HG03558 (cell line): ENCODE data around the gene PDIA3.
"Not testable (repeated sequence)": the region's sequence is repeated elsewhere in the genome, so short reads cannot be mapped to it uniquely, and the experiment has no call there.

Experiments used
- ATAC-seq: cut with Tn5 transposase; IDR thresholded peaks from one replicate; pipeline ENCODE4 v1.9.1; 2021; ENCODE audit warnings: moderate number of reproducible peaks; ENCODE audit not compliant: unreplicated experiment; ENCODE audit errors: extremely low read depth

PDIA3 gene

DNA sequence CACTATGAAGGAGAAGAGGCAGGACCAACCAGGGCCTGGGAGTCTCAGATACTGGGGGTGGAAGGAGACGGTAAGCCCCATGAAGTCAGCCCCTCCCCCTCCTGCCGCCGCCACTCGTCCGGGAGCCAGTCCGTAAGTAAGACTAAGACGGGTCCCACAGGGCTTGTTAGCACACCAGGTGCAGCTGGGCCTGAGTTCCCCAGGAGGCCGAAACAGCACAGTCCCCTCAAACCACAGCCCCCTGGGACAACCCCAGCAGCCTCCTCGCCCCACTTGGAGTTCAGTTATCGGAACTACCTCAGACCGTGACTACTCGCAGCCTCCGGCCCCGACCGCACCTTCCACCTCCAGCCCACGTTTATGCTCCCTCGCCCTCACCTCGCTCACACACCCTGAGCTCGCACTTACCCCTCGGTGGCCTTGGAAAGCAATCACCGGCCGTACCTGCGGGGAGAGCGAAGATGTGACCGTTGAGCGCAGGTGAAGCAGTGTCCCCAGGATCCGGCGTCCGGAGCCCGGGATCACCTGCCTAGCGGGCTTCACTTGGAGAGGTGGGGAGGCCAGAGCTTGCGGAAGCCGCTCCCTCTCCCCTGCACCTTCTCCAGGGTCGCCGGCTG is 30.0 kb downstream of the PDIA3 start:
- ATAC-seq = peak; percentile 58

DNA sequence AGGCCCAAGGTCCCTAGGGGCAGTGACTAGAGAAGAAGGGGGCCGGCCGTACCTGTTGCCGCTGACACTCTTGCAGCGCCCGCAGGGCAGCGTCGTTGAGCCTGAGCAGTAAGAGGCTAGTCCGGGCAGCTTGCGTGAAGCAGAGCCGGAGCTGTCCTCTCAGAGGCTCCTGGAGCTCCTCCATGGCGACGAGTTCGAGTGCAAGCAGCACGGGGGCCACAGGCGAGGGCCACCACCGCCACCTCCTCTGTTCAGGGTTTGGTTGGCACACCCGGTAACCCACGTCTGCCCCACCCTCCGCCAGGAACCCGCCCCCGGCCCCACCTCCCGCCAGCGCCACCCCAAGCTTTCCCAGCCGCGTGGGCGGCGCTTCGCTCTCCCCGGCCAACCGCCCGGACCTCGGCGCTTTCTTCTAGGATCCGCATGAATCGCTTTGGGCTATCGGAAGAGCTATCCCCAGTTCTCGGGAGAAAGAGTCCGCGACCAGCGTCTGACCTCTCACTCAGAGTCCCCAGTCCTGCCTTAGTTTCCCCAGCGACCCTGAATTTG is 30.6 kb downstream of the PDIA3 start, which contains the start of gene ELL3:
ELL3 (minus strand) TSS at position 249 of the 549 bp plus-strand sequence; CDS start at position 184, 65 bp downstream.
- no peak for ATAC-seq

DNA sequence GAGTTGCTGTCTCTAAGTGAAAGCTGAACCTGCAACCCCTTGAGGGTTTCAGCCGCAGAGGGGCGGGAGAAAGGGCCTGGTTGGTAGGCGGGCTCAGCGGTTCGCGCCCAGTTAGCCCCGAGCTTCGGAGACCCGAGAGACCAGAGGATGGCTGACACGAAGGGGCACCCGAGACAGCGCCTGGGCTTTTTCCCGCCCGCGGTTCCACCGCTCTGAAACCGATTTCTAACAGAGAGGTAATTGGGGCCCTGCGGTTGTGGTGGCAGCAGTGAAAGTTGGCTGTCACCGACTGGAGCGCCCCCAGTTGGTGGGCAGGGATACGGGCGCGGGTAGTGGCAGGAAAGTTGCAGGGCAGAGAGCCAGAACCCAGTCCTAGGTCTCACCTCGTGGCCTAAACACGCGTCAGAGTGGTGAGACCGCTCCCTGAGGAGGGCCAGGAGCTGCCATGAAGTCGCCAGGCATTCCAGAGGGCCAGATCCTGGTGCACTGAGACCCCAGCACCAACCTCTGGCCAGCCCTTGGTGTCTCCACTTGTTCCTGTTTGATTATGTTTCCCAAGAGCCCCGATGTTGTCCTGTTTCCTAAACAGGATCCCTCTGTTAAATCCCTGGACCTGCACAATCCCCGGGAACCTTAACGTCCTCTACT is 31.2 kb downstream of the PDIA3 start:
- ATAC-seq = no peak

DNA sequence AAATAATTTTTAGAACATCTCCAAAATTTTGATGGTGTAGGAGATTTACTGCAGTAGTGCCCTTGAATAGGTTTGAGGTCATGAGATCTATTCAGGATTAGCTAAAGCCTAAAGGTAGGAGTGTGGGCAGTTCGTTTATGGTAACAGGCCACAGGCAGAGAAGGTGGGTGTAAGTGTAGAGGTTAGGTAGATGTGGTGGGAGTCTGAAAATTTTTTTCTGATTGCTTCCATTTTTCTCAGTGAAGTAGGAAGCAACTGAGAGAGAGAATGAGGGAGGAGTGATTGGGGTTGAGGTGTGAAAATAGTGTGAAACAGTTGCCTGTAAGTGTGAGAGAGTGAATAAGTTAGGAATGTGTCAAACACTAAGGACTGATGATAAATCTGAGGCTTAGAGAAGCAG is 32.8 kb downstream of the PDIA3 start:
- no peak for ATAC-seq

DNA sequence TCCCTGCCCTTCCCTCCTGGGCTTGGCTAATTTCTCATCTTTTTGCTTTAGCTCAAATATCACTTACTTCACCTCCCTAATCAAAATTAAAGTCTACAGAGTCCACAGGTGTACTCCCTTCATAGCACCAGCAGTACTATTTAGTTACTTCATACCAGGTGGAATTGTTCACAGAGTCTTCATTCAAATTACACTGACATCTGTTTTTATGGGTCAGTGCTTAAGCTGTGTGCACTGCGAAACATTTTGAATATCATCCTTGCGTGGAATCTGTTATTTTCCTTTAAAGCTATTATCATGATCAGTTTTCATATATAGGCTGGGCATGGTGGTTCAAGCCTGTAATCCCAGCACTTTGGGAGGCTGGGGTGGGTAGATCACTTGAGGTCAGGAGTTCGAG is 43.2 kb downstream of the PDIA3 start:
- no peak for ATAC-seq

DNA sequence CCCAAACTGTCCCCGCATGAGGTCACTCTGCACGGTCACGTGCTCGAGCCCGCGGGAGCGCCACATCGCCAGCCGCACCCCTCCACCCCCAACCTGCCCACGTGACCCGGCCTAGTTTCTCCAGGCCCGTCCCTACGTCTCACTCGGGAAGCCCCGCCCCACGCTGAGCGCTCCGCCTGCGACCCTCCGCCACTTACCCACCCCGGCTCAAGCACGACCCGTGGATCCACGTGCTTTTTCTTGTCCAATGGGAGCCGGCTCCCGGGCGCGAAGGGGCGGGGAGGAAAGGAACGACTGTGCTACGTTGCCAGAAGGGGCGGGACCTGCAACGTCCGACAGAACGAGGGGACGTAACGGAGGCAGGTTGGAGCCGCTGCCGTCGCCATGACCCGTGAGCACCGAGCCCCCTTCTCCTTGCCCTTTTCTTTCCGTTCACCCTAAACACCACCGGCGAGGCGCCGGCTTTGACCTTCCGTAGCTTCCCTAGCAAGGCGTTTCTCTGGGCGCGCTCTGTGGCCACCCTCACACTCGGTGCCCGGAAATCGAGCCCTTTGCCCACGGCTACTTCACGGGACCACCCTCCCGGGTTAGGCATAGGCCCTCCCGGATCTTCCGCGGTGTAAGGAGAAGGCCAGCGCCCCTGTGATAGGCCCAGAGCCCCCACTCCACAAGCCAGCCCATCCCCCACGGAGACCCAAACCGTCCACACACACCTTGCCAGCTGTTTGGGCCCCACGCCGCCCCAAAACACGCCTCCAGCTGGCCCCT is 45.9 kb downstream of the PDIA3 start, which contains the start of gene SERF2:
SERF2 (plus strand) TSS at position 328 of the 768 bp plus-strand sequence; CDS start at position 385, 57 bp downstream.
- peak; percentile 70 for ATAC-seq

DNA sequence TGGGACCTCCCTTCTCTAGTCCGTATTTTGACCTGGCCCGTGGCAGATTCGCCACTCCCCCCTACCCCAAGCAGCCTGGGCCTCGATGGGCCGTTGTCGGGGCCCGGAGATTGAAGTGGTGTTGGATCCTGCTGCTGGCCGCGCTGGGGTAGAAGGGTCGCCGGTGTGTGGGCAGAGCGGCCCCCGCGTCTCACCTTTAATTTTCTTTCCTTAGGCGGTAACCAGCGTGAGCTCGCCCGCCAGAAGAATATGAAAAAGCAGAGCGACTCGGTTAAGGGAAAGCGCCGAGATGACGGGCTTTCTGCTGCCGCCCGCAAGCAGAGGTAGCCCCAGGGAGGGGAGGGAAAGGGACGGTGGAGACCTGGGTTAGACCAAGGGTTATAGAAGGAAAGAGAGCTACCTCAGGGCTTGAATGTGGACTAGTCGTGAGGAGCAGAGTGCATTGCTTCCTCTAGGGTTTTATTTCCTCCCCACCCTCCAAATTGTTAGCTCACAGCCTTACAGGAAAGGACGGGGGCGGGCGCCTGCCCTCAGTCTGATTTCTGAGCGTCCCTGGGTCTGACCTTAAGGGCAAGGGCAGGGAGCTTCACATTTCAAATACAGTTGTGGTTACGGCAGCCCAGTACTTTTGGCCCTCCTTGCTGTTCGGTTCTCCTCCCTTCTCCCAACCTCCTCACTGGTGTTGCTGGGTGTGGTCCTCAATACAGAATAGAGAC is 46.7 kb downstream of the PDIA3 start:
- ATAC-seq = no peak

DNA sequence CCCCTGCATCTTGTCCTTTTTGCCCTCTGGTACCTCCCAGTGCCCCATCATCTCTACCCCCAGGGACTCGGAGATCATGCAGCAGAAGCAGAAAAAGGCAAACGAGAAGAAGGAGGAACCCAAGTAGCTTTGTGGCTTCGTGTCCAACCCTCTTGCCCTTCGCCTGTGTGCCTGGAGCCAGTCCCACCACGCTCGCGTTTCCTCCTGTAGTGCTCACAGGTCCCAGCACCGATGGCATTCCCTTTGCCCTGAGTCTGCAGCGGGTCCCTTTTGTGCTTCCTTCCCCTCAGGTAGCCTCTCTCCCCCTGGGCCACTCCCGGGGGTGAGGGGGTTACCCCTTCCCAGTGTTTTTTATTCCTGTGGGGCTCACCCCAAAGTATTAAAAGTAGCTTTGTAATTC is 47.4 kb downstream of the PDIA3 start:
- no peak for ATAC-seq

DNA sequence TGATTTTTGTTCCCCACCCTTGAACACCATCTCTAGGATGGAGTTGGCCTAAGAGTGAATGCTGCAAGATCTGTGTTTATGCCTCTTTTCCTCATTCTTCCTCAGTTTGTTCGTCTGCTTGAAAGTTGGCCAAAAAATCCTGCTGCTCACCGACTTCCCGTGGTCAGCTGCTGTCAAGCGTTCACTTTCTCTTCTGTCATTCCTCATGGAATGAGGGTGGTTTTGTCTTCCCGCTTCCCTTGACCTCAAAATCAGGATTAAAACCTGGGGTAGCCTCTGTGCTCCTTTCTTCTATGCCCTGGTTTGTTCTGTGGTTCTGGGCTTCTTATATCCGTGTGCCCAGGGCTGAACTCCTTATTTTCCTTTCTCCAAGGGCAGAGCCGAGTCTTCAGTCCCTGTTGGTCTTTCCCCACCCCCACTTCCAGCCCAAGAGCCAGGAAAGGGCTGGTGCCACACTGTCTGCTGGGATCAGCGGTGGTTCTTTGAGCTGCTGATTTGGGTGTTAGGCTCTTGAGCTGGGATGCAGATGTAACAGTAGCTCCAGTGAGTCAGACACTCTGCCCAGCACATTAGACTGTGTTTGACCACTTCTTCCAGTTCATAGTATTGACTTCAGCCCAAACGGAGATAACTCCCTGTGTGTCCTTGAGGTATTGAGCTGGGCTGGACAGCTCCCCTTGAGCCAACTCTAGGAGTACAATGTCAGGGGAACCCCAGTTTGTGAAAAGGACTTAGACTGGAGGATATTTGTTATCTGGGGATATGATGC is 48.2 kb downstream of the PDIA3 start:
- ATAC-seq = no peak

DNA sequence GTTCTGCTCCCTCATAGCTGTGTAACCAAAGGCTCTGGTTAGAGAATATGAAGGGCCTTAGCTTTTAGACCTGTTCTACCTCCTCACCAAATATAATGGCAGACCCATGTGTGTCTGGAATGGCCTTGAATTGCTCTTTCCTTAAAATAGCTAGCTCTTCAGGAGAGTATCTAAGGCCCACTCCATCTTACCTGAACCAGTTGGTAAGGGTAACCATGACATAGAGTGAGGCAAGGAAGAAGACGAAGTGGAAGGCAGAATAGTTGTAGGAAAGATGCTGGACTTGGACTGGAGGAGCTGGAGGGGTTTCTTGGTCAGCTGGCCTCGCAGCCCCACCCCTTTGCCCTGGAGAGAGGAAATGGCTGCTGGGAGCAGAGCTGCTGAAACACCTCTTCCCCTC is 49.0 kb downstream of the PDIA3 start:
- ATAC-seq = no peak

DNA sequence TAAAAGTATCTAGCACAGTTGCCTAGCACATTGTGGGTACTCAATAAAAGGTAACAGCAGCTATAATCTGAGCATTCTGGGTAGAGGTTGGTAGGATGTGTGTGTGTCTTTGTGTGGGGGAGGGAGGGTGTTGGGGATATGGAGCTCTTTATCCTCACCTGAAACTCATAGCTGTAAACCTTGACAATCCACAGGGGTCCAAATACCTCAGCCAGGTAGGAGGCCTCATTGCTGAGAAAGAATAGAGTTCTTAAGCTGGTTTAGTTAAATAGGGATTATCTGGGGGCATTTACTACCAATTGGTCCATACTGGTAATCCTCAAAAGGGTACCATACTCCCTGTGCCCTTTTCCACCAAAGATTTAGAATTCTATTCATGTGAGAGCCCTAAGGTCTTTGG is 49.8 kb downstream of the PDIA3 start:
- no peak for ATAC-seq

DNA sequence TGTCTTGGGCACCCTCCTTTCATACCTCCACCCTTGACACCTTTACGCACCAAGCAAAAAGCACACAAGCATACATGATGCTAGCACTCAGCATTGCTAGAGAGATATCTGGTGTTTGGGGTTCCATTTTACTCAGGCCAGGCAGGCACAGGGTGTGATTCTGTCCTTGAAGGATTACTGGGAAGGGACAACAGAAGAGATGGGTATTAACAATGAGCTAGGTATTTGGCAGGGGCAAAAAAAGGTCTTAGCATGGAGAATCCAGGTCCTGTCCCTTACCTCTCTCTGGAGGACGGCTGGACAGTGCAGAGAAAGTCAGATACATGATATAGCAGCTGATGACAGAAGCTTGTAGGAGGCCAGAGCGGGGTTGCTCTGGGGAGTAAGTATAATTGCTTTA is 50.3 kb downstream of the PDIA3 start:
- ATAC-seq = no peak

DNA sequence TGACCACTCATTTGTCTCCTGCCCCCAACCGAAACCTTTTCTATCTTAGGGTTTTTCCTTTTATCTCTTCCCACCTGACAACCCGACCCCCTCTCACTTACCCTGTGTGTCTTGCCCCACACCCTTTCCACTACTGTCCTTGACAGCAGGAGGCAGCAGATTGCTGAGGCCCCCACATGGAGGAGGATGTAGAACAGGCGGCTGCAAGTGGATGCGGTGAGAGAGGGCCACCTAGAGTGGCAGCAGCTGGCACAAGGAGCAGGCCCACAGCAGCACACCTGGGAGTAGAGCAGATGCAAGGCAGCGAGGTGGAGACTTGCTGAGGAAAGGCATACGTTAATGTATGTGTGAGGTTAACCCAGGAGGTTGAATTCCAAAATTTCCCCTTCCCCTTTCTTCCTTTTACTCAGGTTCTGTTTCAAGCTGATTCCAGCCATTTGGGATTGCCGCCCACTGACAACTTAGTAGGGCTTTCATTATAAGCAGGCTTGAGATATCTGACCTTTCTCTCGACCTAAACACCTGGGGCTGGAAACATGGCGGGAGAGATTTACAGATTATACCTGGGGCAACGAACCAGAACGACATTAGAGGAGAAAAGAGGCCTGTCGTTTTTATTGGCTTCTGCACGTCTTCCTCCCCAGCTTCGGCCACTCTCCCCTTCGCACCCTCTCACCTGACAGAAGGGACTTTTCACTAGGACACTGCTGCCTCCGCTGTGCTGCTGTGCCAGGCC is 53.1 kb downstream of the PDIA3 start:
- no peak for ATAC-seq

DNA sequence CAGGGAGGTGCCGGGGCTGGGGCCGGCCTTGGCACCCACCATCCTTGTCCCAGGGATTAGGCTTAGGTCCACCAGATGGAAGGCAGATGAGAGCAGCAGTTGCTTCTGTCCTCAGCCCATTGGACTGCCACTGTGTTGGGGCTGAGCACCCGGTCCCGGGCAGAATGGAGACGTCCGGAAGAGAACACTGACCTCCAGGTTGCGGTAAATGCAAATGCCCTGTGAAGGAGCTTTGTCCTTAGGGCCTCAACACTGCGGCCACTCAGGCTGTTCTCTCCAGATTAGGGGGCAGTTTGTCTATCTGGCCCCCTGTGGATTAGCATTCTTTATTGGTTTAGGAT is 53.7 kb downstream of the PDIA3 start, which contains the start of gene SERINC4:
SERINC4 (minus strand) TSS at position 276 of the 341 bp plus-strand sequence; CDS start at position 42, 234 bp downstream.
- ATAC-seq = no peak

DNA sequence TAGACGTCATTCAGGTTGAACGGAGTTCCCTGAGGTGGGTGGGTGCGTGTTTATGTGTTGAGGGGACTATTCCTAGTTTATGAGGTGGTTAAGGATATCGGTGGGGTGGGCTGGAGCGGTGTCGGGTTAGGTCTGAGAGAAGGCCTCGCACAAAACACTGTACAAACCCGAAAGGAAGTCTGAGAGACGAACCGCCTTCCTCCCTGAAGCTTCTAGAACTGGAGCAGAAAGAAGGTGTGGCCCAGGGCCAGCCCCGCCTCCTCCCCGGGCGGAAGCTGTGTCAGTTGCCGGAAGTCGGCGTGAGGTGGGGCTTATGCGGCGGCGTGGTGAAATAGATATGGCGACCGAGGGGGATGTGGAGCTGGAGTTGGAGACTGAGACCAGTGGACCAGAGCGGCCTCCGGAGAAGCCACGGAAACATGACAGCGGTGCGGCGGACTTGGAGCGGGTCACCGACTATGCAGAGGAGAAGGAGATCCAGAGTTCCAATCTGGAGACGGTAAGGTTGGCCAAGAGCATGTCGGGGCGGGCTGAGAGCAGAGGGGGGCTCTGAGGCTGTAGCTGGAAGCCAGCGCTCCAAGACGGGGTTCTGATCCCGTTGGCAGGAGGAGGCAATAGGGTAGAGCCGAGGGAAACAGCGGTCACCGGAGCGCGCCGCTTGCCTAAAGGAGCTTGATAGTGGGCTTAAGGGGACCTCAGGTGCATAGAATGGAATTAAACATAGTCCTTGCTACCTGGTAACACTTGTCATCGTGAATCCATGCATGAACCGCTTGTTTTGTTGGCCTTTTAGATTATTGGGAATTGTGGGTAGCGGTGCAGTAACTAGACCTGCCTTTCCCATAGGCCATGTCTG is 54.3 kb downstream of the PDIA3 start, which contains the start of gene HYPK:
HYPK (plus strand) TSS at position 314 of the 856 bp plus-strand sequence; CDS start at position 338, 24 bp downstream.
- ATAC-seq = peak; percentile 53

DNA sequence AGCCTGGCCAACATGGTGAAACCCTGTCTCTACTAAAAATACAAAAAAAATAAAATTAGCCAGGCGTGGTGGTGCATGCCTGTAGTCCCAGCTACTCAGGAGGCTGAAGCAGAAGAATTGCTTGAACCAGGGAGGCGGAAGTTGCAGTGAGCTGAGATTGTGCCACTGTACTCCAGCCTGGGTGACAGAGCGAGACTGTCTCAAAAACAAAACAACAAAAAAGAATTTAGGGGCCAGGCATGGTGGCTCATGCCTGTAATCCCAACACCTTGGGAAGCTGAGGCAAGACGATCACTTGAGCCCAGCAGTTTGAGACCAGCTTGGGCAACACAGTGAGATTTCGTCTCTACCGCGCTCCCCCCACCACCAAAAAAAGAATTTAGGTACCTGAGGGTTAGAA is 56.4 kb downstream of the PDIA3 start:
- not testable (repeated sequence) for ATAC-seq

DNA sequence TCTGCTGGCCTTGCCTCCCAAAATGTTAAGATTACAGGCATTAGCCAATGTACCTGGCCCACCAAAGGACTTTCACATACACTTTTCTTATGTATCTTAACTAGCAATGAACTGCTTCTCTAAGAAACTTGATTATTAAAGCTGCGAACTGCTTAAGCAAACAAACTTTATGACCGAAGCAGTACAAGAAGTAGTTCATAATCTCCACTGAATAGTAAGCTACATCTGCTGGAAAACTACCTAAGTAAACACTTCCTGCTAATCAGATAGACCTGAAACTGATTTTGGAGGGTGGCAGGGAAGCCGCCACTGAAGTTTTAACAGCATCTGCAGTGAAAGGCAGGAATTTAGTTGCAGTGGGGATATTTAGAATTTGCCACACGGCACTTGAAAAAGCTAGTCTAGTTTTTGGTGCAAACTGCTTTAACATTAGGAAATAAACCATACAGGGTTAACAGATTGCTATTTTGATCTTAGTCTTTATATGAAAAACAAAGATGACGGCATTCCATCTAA is 62.3 kb downstream of the PDIA3 start:
- no peak for ATAC-seq
